GM21717 (cell line): ENCODE results near the gene CAB39L.
A peak's percentile ranks its signal among the peaks of the same experiment; 100 is the strongest.

ENCODE experiments used
- ATAC-seq: cut with Tn5 transposase; IDR thresholded peaks from one replicate; pipeline ENCODE4 v1.9.1; 2021; ENCODE audit warnings: mild to moderate bottlenecking, moderate library complexity; ENCODE audit not compliant: unreplicated experiment

CAB39L gene

GRCh38 chr13:49315756-49316482, 127.9 kb downstream of the CAB39L start:
- ATAC-seq: no peak

- no peak for ATAC-seq
Observed at GRCh38 chr13:49315036-49315565, 128.8 kb downstream of the CAB39L start.

- no peak for ATAC-seq
Observed at GRCh38 chr13:49314344-49314882, 129.5 kb downstream of the CAB39L start.

GRCh38 chr13:49311816-49312215, 132.0 kb downstream of the CAB39L start:
- ATAC-seq: no peak

GRCh38 chr13:49310251-49310650, 133.6 kb downstream of the CAB39L start:
- ATAC-seq: no peak

- no peak for ATAC-seq
Observed at GRCh38 chr13:49308921-49309408, 134.9 kb downstream of the CAB39L start.

- ATAC-seq: no peak
Observed at GRCh38 chr13:49308097-49308875, 135.6 kb downstream of the CAB39L start.

GRCh38 chr13:49307365-49307764, 136.5 kb downstream of the CAB39L start:
- no peak for ATAC-seq

GRCh38 chr13:49305792-49306425, 138.0 kb downstream of the CAB39L start:
- no peak for ATAC-seq

- no peak for ATAC-seq
Observed at GRCh38 chr13:49304763-49305700, 138.8 kb downstream of the CAB39L start.

GRCh38 chr13:49304356-49304755, 139.5 kb downstream of the CAB39L start:
- no peak for ATAC-seq

GRCh38 chr13:49303533-49304252, 140.2 kb downstream of the CAB39L start:
- no peak for ATAC-seq

GRCh38 chr13:49302817-49303216, 141.0 kb downstream of the CAB39L start:
- no peak for ATAC-seq

GRCh38 chr13:49302222-49302621, 141.6 kb downstream of the CAB39L start:
- ATAC-seq: no peak

- ATAC-seq: peak; percentile 89
Observed at GRCh38 chr13:49300739-49301589, 142.9 kb downstream of the CAB39L start.

- ATAC-seq: no peak
Observed at GRCh38 chr13:49300276-49300675, 143.6 kb downstream of the CAB39L start.

GRCh38 chr13:49298903-49299605, 144.8 kb downstream of the CAB39L start:
- ATAC-seq: no peak

GRCh38 chr13:49298416-49298815, 145.4 kb downstream of the CAB39L start:
- no peak for ATAC-seq
